Activated CD4-positive, alpha-beta T cell treated with anti-CD3 and anti-CD28 coated beads, Interleukin-2, amount 10 ng/mL, durations not matched to agents 24 days and 14 days (primary cell): ENCODE results near the gene STATH. TPM values are rescaled to one million over a fixed set of nuclear protein-coding genes. Genes with fewer than 3 reads are reported as not detected.

ENCODE experiments used
- DNase-seq: peaks from one replicate; pipeline ENCODE4 v3.0.0; 2022
- H3K27ac Mint-ChIP-seq: one replicate; pipeline ENCODE4 v1.8.0; 2022; ENCODE audit warnings: mild to moderate bottlenecking, mixed read lengths
- H3K27me3 Mint-ChIP-seq: one replicate; pipeline ENCODE4 v1.8.0; 2022; ENCODE audit warnings: mixed read lengths
- H3K36me3 Mint-ChIP-seq: one replicate; pipeline ENCODE4 v1.8.0; 2022; ENCODE audit warnings: low read depth, mild to moderate bottlenecking, mixed read lengths
- H3K4me1 Mint-ChIP-seq: one replicate; pipeline ENCODE4 v1.8.0; 2021; ENCODE audit warnings: mixed read lengths
- H3K4me3 Mint-ChIP-seq: one replicate; pipeline ENCODE4 v1.8.0; 2022; ENCODE audit warnings: mild to moderate bottlenecking, moderate library complexity, mixed read lengths
- H3K9me3 Mint-ChIP-seq: one replicate; pipeline ENCODE4 v1.8.0; 2021; ENCODE audit warnings: mixed read lengths
- intact Hi-C: fragments of 100-400 bp; cut with micrococcal nuclease; formaldehyde crosslinking; loops from one replicate; pipeline ENCODE4 v1.15.1; 2023
- total RNA-seq: library from RNA; stranded (reverse); gene quantifications from 2 replicates; pipeline ENCODE4 v1.2.3, GENCODE V29; 2022

The STATH gene
- not detected in 2 replicates for total RNA-seq

GRCh38 chr4:69995526-69996016, at the start of gene STATH:
STATH (plus strand) TSS chr4:69995966; CDS start chr4:69998438, 2,472 bp downstream.
- Mint-ChIP-seq H3K27ac (no peak within 1 kb of the TSS), H3K27me3 (no peaks in the 10 kb centered on the region), H3K4me1 (no peaks in the 10 kb centered on the region), H3K9me3 (no peaks in the 10 kb centered on the region), H3K36me3 (no peaks in the 10 kb centered on the region), H3K4me3 (no peak within 1 kb of the TSS)
- no peak for DNase-seq
- intact Hi-C loops = no loop called here

- intact Hi-C loops = no loop called here
- Mint-ChIP-seq H3K9me3 (no peaks in the 10 kb centered on the region), H3K4me1 (no peaks in the 10 kb centered on the region), H3K27me3 (no peaks in the 10 kb centered on the region), H3K36me3 (no peaks in the 10 kb centered on the region), H3K27ac (no peak overlapping the region), H3K4me3 (no peak overlapping the region)
- no peak for DNase-seq
These were observed 44.2 kb upstream of the STATH start for GRCh38 chr4:69951602-69952001.

GRCh38 chr4:69957209-69957608, 38.6 kb upstream of the STATH start:
- no peaks in the 10 kb centered on the region for H3K9me3 Mint-ChIP-seq
- no peaks in the 10 kb centered on the region for H3K27me3 Mint-ChIP-seq
- H3K27ac Mint-ChIP-seq = no peak overlapping the region
- no peaks in the 10 kb centered on the region for H3K4me1 Mint-ChIP-seq
- no peak overlapping the region for H3K4me3 Mint-ChIP-seq
- no peak for DNase-seq
- H3K36me3 Mint-ChIP-seq = no peaks in the 10 kb centered on the region
- intact Hi-C loops = no loop called here

GRCh38 chr4:69965628-69966027, 30.1 kb upstream of the STATH start, which contains the start of gene CSN2:
CSN2 (minus strand) TSS chr4:69965728; CDS start chr4:69960995, 4,733 bp downstream.
- no peaks in the 10 kb centered on the region for H3K36me3 Mint-ChIP-seq
- H3K4me1 Mint-ChIP-seq = no peaks in the 10 kb centered on the region
- no peaks in the 10 kb centered on the region for H3K9me3 Mint-ChIP-seq
- no peak within 1 kb of the TSS for H3K4me3 Mint-ChIP-seq
- no peaks in the 10 kb centered on the region for H3K27me3 Mint-ChIP-seq
- no peak within 1 kb of the TSS for H3K27ac Mint-ChIP-seq
- no peak for DNase-seq
- intact Hi-C loops = no loop called here

- H3K36me3 Mint-ChIP-seq = no peaks in the 10 kb centered on the region
- DNase-seq = no peak
- H3K27me3 Mint-ChIP-seq = no peaks in the 10 kb centered on the region
- no peaks in the 10 kb centered on the region for H3K4me1 Mint-ChIP-seq
- no peaks in the 10 kb centered on the region for H3K9me3 Mint-ChIP-seq
- no peak overlapping the region for H3K27ac Mint-ChIP-seq
- intact Hi-C loops = no loop called here
- H3K4me3 Mint-ChIP-seq = no peak overlapping the region
These were observed 25.7 kb upstream of the STATH start for GRCh38 chr4:69970071-69970470.

- Mint-ChIP-seq H3K27me3 (no peaks in the 10 kb centered on the region), H3K4me3 (no peak overlapping the region), H3K4me1 (no peaks in the 10 kb centered on the region), H3K27ac (no peak overlapping the region), H3K9me3 (no peaks in the 10 kb centered on the region), H3K36me3 (no peaks in the 10 kb centered on the region)
- intact Hi-C loops = no loop called here
- DNase-seq = no peak
These were observed 21.1 kb upstream of the STATH start for GRCh38 chr4:69974631-69975030.

GRCh38 chr4:69977582-69977981, 18.2 kb upstream of the STATH start:
- Mint-ChIP-seq H3K4me1 (no peaks in the 10 kb centered on the region), H3K9me3 (no peaks in the 10 kb centered on the region), H3K36me3 (no peaks in the 10 kb centered on the region), H3K4me3 (no peak overlapping the region), H3K27ac (no peak overlapping the region), H3K27me3 (no peaks in the 10 kb centered on the region)
- no peak for DNase-seq
- intact Hi-C loops = no loop called here

GRCh38 chr4:69984030-69984443, 11.7 kb upstream of the STATH start:
- H3K4me3 Mint-ChIP-seq = no peak overlapping the region
- H3K27me3 Mint-ChIP-seq = no peaks in the 10 kb centered on the region
- H3K9me3 Mint-ChIP-seq = no peaks in the 10 kb centered on the region

GRCh38 chr4:69986663-69987062, 9.1 kb upstream of the STATH start:
- H3K9me3 Mint-ChIP-seq = no peaks in the 10 kb centered on the region
- no peak overlapping the region for H3K4me3 Mint-ChIP-seq
- DNase-seq = no peak
- H3K27ac Mint-ChIP-seq = no peak overlapping the region
- no peaks in the 10 kb centered on the region for H3K4me1 Mint-ChIP-seq
- H3K36me3 Mint-ChIP-seq = no peaks in the 10 kb centered on the region
- H3K27me3 Mint-ChIP-seq = no peaks in the 10 kb centered on the region
- intact Hi-C loops = no loop called here

More at GRCh38 chr4:69984030-69984443, 11.7 kb upstream of the STATH start:
- no peak for DNase-seq
- H3K27ac Mint-ChIP-seq = no peak overlapping the region
- H3K4me1 Mint-ChIP-seq = no peaks in the 10 kb centered on the region
- intact Hi-C loops = no loop called here
- no peaks in the 10 kb centered on the region for H3K36me3 Mint-ChIP-seq

- intact Hi-C loops = no loop called here
- Mint-ChIP-seq H3K9me3 (no peaks in the 10 kb centered on the region), H3K36me3 (no peaks in the 10 kb centered on the region), H3K27me3 (no peaks in the 10 kb centered on the region), H3K4me3 (no peak overlapping the region), H3K4me1 (no peaks in the 10 kb centered on the region), H3K27ac (no peak overlapping the region)
- DNase-seq = no peak
These were observed 4.8 kb upstream of the STATH start for GRCh38 chr4:69991016-69991415.

GRCh38 chr4:69994782-69995181, 984 bp upstream of the STATH start:
- no peaks in the 10 kb centered on the region for H3K9me3 Mint-ChIP-seq
- no peaks in the 10 kb centered on the region for H3K36me3 Mint-ChIP-seq
- no peak overlapping the region for H3K4me3 Mint-ChIP-seq
- DNase-seq = no peak
- H3K27ac Mint-ChIP-seq = no peak overlapping the region
- H3K27me3 Mint-ChIP-seq = no peaks in the 10 kb centered on the region
- intact Hi-C loops = no loop called here
- no peaks in the 10 kb centered on the region for H3K4me1 Mint-ChIP-seq

- no peak overlapping the region for H3K4me3 Mint-ChIP-seq
- no peaks in the 10 kb centered on the region for H3K27me3 Mint-ChIP-seq
- H3K9me3 Mint-ChIP-seq = no peaks in the 10 kb centered on the region
- no peak for DNase-seq
- H3K36me3 Mint-ChIP-seq = no peaks in the 10 kb centered on the region
- H3K4me1 Mint-ChIP-seq = no peaks in the 10 kb centered on the region
- H3K27ac Mint-ChIP-seq = no peak overlapping the region
- intact Hi-C loops = no loop called here
These were observed 3.7 kb downstream of the STATH start for GRCh38 chr4:69999420-69999819.

GRCh38 chr4:70000711-70001110, 4.9 kb downstream of the STATH start:
- DNase-seq = no peak
- Mint-ChIP-seq H3K9me3 (no peaks in the 10 kb centered on the region), H3K4me1 (no peaks in the 10 kb centered on the region), H3K4me3 (no peak overlapping the region), H3K27me3 (no peaks in the 10 kb centered on the region), H3K27ac (no peak overlapping the region), H3K36me3 (no peaks in the 10 kb centered on the region)
- intact Hi-C loops = no loop called here

GRCh38 chr4:70002507-70002906, 6.7 kb downstream of the STATH start:
- intact Hi-C loops = no loop called here
- Mint-ChIP-seq H3K9me3 (no peaks in the 10 kb centered on the region), H3K27me3 (no peaks in the 10 kb centered on the region), H3K27ac (no peak overlapping the region), H3K4me3 (no peak overlapping the region), H3K4me1 (no peaks in the 10 kb centered on the region), H3K36me3 (no peaks in the 10 kb centered on the region)
- DNase-seq = no peak

- H3K9me3 Mint-ChIP-seq = no peaks in the 10 kb centered on the region
- no peaks in the 10 kb centered on the region for H3K27me3 Mint-ChIP-seq
- no peak for DNase-seq
- intact Hi-C loops = no loop called here
- H3K27ac Mint-ChIP-seq = no peak overlapping the region
- no peaks in the 10 kb centered on the region for H3K36me3 Mint-ChIP-seq
- H3K4me3 Mint-ChIP-seq = no peak overlapping the region
- H3K4me1 Mint-ChIP-seq = no peaks in the 10 kb centered on the region
These were observed 13.0 kb downstream of the STATH start for GRCh38 chr4:70008771-70009170.
